Measurements from ENCODE around the gene UACA. TPM values are rescaled to one million over a fixed set of nuclear protein-coding genes. Genes with fewer than 3 reads are reported as not detected.
A peak's percentile ranks its signal among the peaks of the same experiment; 100 is the strongest.

UACA gene
- total and polyA plus RNA-seq, 2 of the 8 experiments (the other 6 are each of a cell fraction or from before 2014, with no cell fraction given), result 28.6 to 38.9 TPM

- no peak overlapping the region for H2BK120ac ChIP-seq (replicated peaks; ENCODE audit: low read depth, low read length)
- H3K9me3 ChIP-seq (ENCODE audit: insufficient read depth in 2 of 2, low read depth in 1 of 2, low read length in 1 of 2), result no peaks in the 10 kb centered on the region
- no peak overlapping the region for H3K18ac ChIP-seq (ENCODE audit: extremely low read depth, low read length)
- ChIA-PET POLR2A (ENCODE audit: partially characterized antibody) (no interaction called here), CTCF (ENCODE audit: partially characterized antibody) (interaction anchor here (0.5 kb wide), 1 partner anchor 18 kb away, joined by 3 read pairs; no protein-coding TSS in a partner anchor)
- H4K20me1 ChIP-seq (replicated peaks in 1 of 2; ENCODE audit: control insufficient read depth in 1 of 2, insufficient read depth in 2 of 2, low read length in 2 of 2), result peaks cover 0 to 2% of the 10 kb centered on the region in 2 experiments
- no peak overlapping the region for H3K4ac ChIP-seq (replicated peaks; ENCODE audit: insufficient read length, low read depth, low read length)
- no peak overlapping the region for H4K91ac ChIP-seq (replicated peaks; ENCODE audit: insufficient read length, low read length)
- H3K23me2 ChIP-seq (ENCODE audit: low read depth, low read length), result no peaks in the 10 kb centered on the region
- DNase-seq (ENCODE audit: low read depth in 1 of 2, low spot score in 2 of 2) (no peak), FAIRE-seq (no peak)
- peaks cover 0 to 2% (median 0%) of the 10 kb centered on the region in 4 experiments; a peak in 1 of 7 replicates for H3K4me1 ChIP-seq (replicated peaks in 1 of 4; ENCODE audit: control insufficient read depth in 3 of 4, insufficient read depth in 4 of 4, low read length in 3 of 4)
- no peak overlapping the region for H3K14ac ChIP-seq (ENCODE audit: insufficient read length)
- no peaks in the 10 kb centered on the region for H3K79me1 ChIP-seq (ENCODE audit: low read depth, low read length)
- H2AK5ac ChIP-seq (ENCODE audit: low read depth, low read length), result no peak overlapping the region
- H2BK15ac ChIP-seq (ENCODE audit: low read length), result no peak overlapping the region
- 0 out of 4 replicates have a peak, but pooled peaks cover 0 to 8% of the 10 kb centered on the region in 2 experiments for H3K79me2 ChIP-seq (ENCODE audit: control insufficient read depth in 1 of 2, insufficient read depth in 2 of 2, low read length in 2 of 2)
- H3K27me3 ChIP-seq (replicated peaks in 1 of 4; ENCODE audit: control insufficient read depth in 3 of 4, extremely low read depth in 1 of 4, insufficient read depth in 3 of 4, low read length in 3 of 4), result no peaks in the 10 kb centered on the region
- peak overlapping the region in 1 of 4 experiments; percentile 34; a peak in 1 of 7 replicates for H3K9ac ChIP-seq (replicated peaks in 1 of 4; ENCODE audit: extremely low read depth in 1 of 4, low read depth in 3 of 4, low read length in 3 of 4)
- WGBS, 2 experiments (ENCODE audit: extremely low coverage in 1 of 2, insufficient coverage in 1 of 2, insufficient read length in 1 of 2, insufficient replicate concordance in 2 of 2, low coverage in 1 of 2, low lambda C conversion rate in 2 of 2, missing lambda C conversion rate in 1 of 2), result 90% methylated on average over 2 of the region's 2 CpGs; no CpG with 5 or more reads in 1 of the 2 experiments
- no peak overlapping the region for H3K27ac ChIP-seq (ENCODE audit: low read depth, low read length)
- no peak overlapping the region for H3K23ac ChIP-seq (ENCODE audit: insufficient read length)
- no peak overlapping the region for H4K5ac ChIP-seq (ENCODE audit: insufficient read length, low read depth, low read length)
- H4K8ac ChIP-seq (ENCODE audit: extremely low read depth, insufficient read depth, low read length), result no peak overlapping the region
- H2AFZ ChIP-seq (ENCODE audit: low read length), result no peak overlapping the region
- no peak overlapping the region for H2BK12ac ChIP-seq (ENCODE audit: low read depth, low read length)
- H2BK5ac ChIP-seq (ENCODE audit: low read depth, low read length), result no peak overlapping the region
- TF ChIP-seq SIN3A (conservative IDR thresholded peaks at IDR 0.05 in 1 of 2, IDR thresholded peaks at IDR 0.05 in 1 of 2; ENCODE audit: low read depth in 1 of 2, low read length in 2 of 2) (no peak), KDM4A (IDR thresholded peaks at IDR 0.05; ENCODE audit: low read depth, low read length, severe bottlenecking) (no peak), SAP30 (IDR thresholded peaks at IDR 0.05; ENCODE audit: insufficient read depth, insufficient replicate concordance, low read length) (no peak), HDAC2 (IDR thresholded peaks at IDR 0.05; ENCODE audit: borderline replicate concordance in 1 of 2, low read depth in 2 of 2, low read length in 2 of 2) (no peak), CHD1 (IDR thresholded peaks at IDR 0.05; ENCODE audit: low read depth, low read length) (no peak), MAX (IDR thresholded peaks at IDR 0.05) (no peak), GTF2F1 (IDR thresholded peaks at IDR 0.05; ENCODE audit: borderline replicate concordance, low read depth, low read length) (no peak), SUZ12 (IDR thresholded peaks at IDR 0.05; ENCODE audit: low read length) (no peak), ATF3 (IDR thresholded peaks at IDR 0.05; ENCODE audit: insufficient read depth, low read depth, low read length) (no peak), FOSL1 (IDR thresholded peaks at IDR 0.05; ENCODE audit: insufficient read depth, low read depth, low read length) (no peak)
- no peak overlapping the region for H2BK20ac ChIP-seq (ENCODE audit: low read length)
- no peak overlapping the region for H3K4me3 ChIP-seq (ENCODE audit: extremely low read depth in 1 of 4, insufficient read depth in 2 of 4, low read depth in 3 of 4, low read length in 4 of 4)
- H3K56ac ChIP-seq (replicated peaks; ENCODE audit: insufficient read length, low read depth, low read length), result no peak overlapping the region
- H3K36me3 ChIP-seq (ENCODE audit: control insufficient read depth in 2 of 4, insufficient read depth in 4 of 4, low read length in 3 of 4), result no peaks in the 10 kb centered on the region
- H3K4me2 ChIP-seq (ENCODE audit: insufficient read depth in 1 of 2, low read depth in 2 of 2, low read length in 2 of 2), result no peak overlapping the region
These were observed 21.6 kb downstream of the UACA start for GRCh38 chr15:70741677-70742293.
